Uterus (tissue), 4 donors: ENCODE results near the gene BHMT. TPM values are rescaled to one million over a fixed set of nuclear protein-coding genes. Genes with fewer than 3 reads are reported as not detected.

Experiments used
- DNase-seq, 2 donors: peaks; one replicate each; pipeline ENCODE4 v3.0.0-alpha.2; 2019 to 2020
- H3K27ac ChIP-seq, 2 donors: fragments of 200-600 bp; sonication (generic); 1 replicate in 1 of 2; 2 replicates in 1 of 2; pipeline ENCODE4 v1.5.1; 2016 to 2018
- H3K27me3 ChIP-seq, 2 donors: fragments of 200-600 bp; sonication (generic); one replicate each; pipeline ENCODE4 v1.5.1; 2018 to 2019; ENCODE audit warnings: control low read depth in 1 of 2
- H3K36me3 ChIP-seq, 2 donors: fragments of 200-600 bp; sonication (generic); one replicate each; pipeline ENCODE4 v1.5.1; 2019; ENCODE audit warnings: control low read depth in 1 of 2
- H3K4me1 ChIP-seq, 2 donors: fragments of 200-600 bp; sonication (generic); one replicate each; pipeline ENCODE4 v1.5.1; 2018 to 2019; ENCODE audit warnings: control low read depth in 1 of 2
- H3K4me3 ChIP-seq, 2 donors: fragments of 200-600 bp; sonication (generic); 1 replicate in 1 of 2; 2 replicates in 1 of 2; pipeline ENCODE4 v1.5.1; 2018 to 2019; ENCODE audit warnings: mild to moderate bottlenecking in 1 of 2
- H3K9me3 ChIP-seq, 2 donors: fragments of 200-600 bp; sonication (generic); one replicate each; pipeline ENCODE4 v1.5.1; 2019; ENCODE audit warnings: control low read depth in 1 of 2
- POLR2A ChIP-seq, 2 donors: fragments of 450-650 bp; IDR thresholded peaks; one replicate each; pipeline ENCODE4 v1.6.1; 2016; ENCODE audit warnings: antibody characterized with exemption in 2 of 2, mild to moderate bottlenecking in 1 of 2, moderate library complexity in 1 of 2
- intact Hi-C: fragments of 100-400 bp; cut with DNase I; formaldehyde crosslinking; loops from one replicate; pipeline ENCODE4 v1.15.1; 2023; ENCODE audit warnings: low total_unique reads
- total RNA-seq, 4 donors: library from RNA; depleted of rRNA in 3 of 4; stranded (reverse); fragments of >200 nt in 3 of 4; gene quantifications; one replicate each; pipeline versions ENCODE4 v1.1.0 to v1.2.4, GENCODE V29; 2014 to 2023
- TF ChIP-seq, protein P1 (sequence below), 4 experiments: fragments of 200-600 bp in 2 of 4; fragments of 450-650 bp in 2 of 4; sonication (generic) in 2 of 4; IDR thresholded peaks; one replicate each; pipeline ENCODE4 v1.5.1; 2016 to 2019; ENCODE audit warnings: antibody characterized with exemption in 4 of 4, mild to moderate bottlenecking in 2 of 4, moderate library complexity in 1 of 4
- donor health status: DM: yes; HTN: yes; CAD: no.

BHMT gene
- total RNA-seq, 4 donors from 2014 or later: 0.34 to 0.48 TPM; not detected in 2

DNA sequence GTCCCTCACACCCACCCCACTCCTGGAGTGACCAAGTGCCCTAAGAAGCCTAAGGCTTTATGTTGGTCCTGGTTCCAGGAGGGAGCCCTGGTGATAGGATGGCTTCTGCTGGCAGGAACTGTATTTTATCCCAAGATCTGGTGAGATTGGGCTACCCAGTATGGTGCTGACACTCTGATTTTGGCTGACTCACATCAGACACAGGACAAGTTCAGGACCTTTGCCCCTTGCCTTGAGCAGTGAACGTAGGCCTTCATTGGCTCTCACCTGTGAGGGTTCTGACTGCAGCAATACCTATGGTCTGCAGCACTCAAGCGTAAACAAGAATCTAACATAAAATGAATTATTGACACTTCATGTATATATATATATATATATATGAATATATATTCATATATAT lies 25.0 kb downstream of the BHMT start:
- no peaks in the 10 kb centered on the region for H3K9me3 ChIP-seq
- TF ChIP-seq, protein P1, sequence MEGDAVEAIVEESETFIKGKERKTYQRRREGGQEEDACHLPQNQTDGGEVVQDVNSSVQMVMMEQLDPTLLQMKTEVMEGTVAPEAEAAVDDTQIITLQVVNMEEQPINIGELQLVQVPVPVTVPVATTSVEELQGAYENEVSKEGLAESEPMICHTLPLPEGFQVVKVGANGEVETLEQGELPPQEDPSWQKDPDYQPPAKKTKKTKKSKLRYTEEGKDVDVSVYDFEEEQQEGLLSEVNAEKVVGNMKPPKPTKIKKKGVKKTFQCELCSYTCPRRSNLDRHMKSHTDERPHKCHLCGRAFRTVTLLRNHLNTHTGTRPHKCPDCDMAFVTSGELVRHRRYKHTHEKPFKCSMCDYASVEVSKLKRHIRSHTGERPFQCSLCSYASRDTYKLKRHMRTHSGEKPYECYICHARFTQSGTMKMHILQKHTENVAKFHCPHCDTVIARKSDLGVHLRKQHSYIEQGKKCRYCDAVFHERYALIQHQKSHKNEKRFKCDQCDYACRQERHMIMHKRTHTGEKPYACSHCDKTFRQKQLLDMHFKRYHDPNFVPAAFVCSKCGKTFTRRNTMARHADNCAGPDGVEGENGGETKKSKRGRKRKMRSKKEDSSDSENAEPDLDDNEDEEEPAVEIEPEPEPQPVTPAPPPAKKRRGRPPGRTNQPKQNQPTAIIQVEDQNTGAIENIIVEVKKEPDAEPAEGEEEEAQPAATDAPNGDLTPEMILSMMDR (IDR thresholded peaks at IDR 0.05): no peak
- no peak for TF ChIP-seq POLR2A (IDR thresholded peaks at IDR 0.05)
- DNase-seq: no peak
- H3K4me1 ChIP-seq: no peaks in the 10 kb centered on the region
- no peaks in the 10 kb centered on the region for H3K27me3 ChIP-seq
- no peak overlapping the region for H3K27ac ChIP-seq
- intact Hi-C loops: no loop called here
- H3K4me3 ChIP-seq: no peak overlapping the region
- no peaks in the 10 kb centered on the region for H3K36me3 ChIP-seq

GRCh38 chr5:79140553-79140952 lies 28.9 kb downstream of the BHMT start:
- TF ChIP-seq, protein P1 (IDR thresholded peaks at IDR 0.05): no peak
- no peak for TF ChIP-seq POLR2A (IDR thresholded peaks at IDR 0.05)
- Histone ChIP-seq H3K36me3 (no peaks in the 10 kb centered on the region), H3K4me1 (no peaks in the 10 kb centered on the region), H3K9me3 (no peaks in the 10 kb centered on the region), H3K27me3 (no peaks in the 10 kb centered on the region), H3K4me3 (no peak overlapping the region), H3K27ac (no peak overlapping the region)
- intact Hi-C loops: no loop called here
- no peak for DNase-seq

GRCh38 chr5:79143684-79144379 lies 32.2 kb downstream of the BHMT start:
- Histone ChIP-seq H3K9me3 (no peaks in the 10 kb centered on the region), H3K4me1 (no peaks in the 10 kb centered on the region), H3K27me3 (no peaks in the 10 kb centered on the region), H3K4me3 (no peak overlapping the region), H3K36me3 (no peaks in the 10 kb centered on the region), H3K27ac (no peak overlapping the region)
- intact Hi-C loops: no loop called here
- DNase-seq: no peak
- TF ChIP-seq, protein P1 (IDR thresholded peaks at IDR 0.05): no peak
- TF ChIP-seq POLR2A (IDR thresholded peaks at IDR 0.05): no peak

DNA sequence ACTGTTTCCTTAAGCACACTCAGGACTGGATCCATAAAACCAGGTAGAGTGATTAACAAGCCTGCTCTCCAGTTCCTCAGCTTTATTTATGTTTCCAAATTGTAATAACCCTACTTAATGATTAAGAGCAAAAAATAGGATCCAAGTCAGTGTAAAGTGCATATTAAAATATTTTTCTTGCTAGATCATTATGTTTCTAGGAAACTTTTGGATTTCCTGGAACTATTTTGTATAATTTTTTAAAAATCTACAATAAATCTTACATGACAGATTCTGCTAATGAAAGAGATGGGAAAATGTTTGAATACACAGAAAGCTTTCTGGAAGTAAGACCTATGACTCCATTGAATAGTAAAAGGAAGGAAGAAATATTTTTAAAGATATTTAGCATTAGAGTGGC lies 35.5 kb downstream of the BHMT start:
- Histone ChIP-seq H3K4me1 (no peaks in the 10 kb centered on the region), H3K27ac (no peak overlapping the region)
- intact Hi-C loops: no loop called here

DNA sequence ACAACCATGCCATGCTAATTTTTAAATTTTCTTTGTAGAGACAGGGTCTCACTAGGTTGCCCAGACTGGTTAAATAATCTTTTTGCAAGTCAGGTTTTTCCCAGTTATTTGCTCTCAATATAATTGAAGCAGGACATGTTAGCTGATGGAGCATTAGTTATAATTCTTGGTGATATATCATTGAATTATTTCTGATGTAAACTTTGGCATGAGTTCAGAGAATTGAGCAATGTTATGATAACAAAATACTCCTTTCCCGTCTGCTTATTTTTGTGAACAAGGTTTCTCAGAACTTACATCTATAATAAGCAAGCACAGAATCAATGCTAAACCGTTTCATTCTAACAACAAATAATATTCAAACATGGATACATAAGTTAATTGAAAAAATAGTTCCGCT lies 37.8 kb downstream of the BHMT start:
- Histone ChIP-seq H3K4me3 (no peak overlapping the region), H3K27ac (no peak overlapping the region), H3K36me3 (no peaks in the 10 kb centered on the region), H3K27me3 (no peaks in the 10 kb centered on the region), H3K9me3 (no peaks in the 10 kb centered on the region), H3K4me1 (no peaks in the 10 kb centered on the region)
- TF ChIP-seq POLR2A (IDR thresholded peaks at IDR 0.05): no peak
- TF ChIP-seq, protein P1 (IDR thresholded peaks at IDR 0.05): no peak
- no peak for DNase-seq
- intact Hi-C loops: no loop called here

More for the DNA sequence above, 35.5 kb downstream of the BHMT start:
- H3K36me3 ChIP-seq: no peaks in the 10 kb centered on the region
- DNase-seq: no peak
- H3K4me3 ChIP-seq: no peak overlapping the region
- H3K9me3 ChIP-seq: no peaks in the 10 kb centered on the region
- TF ChIP-seq, protein P1 (IDR thresholded peaks at IDR 0.05): no peak
- no peak for TF ChIP-seq POLR2A (IDR thresholded peaks at IDR 0.05)
- no peaks in the 10 kb centered on the region for H3K27me3 ChIP-seq
